GM19043 (cell line): Measurements from ENCODE around the gene ZNF185.

Source experiments
- ATAC-seq: cut with Tn5 transposase; IDR thresholded peaks from one replicate; pipeline ENCODE4 v1.9.1; 2021; ENCODE audit warnings: low read depth; ENCODE audit not compliant: unreplicated experiment

ZNF185 gene

DNA sequence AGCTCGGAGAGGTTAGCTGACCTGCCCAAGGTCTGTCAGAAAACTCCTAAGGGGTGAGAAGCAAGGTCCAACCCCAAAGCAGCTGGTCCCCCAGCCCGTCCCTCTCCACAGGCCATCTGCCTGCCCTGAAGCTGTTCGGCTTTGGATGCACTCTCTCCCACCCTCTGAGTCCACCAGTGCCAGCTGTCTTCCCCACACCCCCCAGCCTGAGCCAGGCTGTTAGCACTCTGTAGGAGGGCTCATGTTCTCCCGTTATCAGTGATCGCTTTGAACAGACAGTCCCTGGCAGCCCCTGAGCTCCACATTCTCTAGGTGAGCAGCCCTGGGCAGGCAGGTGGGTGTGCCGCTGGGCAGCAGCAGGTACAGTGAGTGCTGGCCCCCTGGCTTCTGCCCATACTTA lies 16.0 kb downstream of the ZNF185 start:
- no peak for ATAC-seq

DNA sequence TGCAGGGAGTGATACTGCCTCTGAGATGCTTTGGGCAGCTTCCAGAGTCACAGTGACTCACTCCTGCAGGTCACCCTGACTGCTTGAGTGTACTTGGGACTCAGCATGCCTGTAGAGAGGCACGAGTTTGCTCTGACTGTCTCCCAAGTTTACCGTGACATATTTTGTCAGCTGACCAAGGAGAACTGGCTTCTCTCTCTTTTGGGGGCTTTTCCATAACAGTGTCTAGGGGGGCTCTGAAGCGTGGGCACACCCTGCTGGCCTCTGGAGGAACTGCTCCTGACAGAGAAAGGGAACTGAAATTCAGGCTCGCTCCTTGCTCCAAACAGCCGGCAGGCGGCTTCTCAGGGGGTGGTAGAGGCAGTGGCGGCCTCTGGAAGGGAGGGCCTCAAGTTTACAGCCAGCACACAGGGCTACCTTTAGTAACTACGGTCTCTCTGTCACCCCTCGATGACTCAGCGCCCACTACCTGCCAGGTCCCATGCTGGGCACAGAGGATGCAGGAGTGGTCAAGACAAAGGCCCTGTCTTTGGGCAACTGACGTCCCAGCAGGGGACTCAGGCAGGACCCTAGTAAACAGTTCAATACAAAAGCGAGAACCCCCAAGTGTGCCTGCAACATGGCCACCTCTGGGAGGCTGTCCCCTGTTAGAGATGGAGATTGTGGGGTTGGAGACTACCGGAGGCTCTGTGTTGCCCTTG lies 17.8 kb downstream of the ZNF185 start:
- peak; percentile 86 for ATAC-seq

- ATAC-seq, result no peak
Measured at GRCh38 chrX:152917656-152918579, 20.1 kb downstream of the ZNF185 start.

- ATAC-seq, result no peak
Measured at GRCh38 chrX:152918707-152919106, 20.8 kb downstream of the ZNF185 start.

DNA sequence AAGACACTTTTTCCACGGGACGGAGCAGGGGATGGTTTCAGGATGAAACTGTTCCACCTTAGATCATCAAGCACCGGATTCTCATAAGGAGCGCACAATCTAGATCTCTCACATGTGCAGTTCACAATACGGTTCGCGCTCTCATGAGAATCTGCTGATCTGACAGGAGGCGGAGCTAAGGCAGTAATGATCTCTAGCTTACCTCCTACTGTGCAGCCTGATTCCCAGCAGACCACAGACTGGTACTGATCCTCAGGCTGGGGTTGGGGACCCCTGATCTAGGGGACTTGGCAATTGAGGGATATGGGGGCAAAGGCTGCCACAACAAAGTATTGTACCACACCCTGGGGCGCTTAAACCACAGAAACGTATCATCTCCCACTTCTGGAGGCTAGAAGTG lies 25.7 kb downstream of the ZNF185 start:
- ATAC-seq, result no peak

DNA sequence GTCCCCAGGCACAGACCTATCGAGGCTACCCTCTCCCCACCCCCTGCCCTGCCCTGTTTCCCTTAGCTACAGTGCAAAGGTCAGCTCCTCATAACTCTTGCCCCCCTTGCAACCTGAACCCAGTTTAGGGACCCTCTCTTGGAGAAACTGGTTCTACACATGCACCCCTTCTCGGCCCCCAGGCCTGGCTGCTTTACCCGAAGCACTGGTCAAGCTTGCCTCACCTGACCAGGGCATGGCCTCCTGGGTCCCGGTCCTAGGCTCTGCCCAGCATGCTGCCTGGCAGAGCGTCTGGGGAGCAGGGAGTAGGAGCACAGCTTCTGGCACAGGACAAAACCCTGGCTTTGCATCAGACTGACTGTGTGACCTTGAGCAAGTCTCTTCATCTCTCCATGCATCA lies 28.0 kb downstream of the ZNF185 start:
- ATAC-seq, result no peak

GRCh38 chrX:152926279-152926678 lies 28.4 kb downstream of the ZNF185 start:
- ATAC-seq, result peak; percentile 90

- ATAC-seq, result no peak
Measured at GRCh38 chrX:152926923-152927322, 29.1 kb downstream of the ZNF185 start.

GRCh38 chrX:152927858-152928760 lies 30.2 kb downstream of the ZNF185 start:
- no peak for ATAC-seq

- no peak for ATAC-seq
Measured at GRCh38 chrX:152928761-152929400, 31.0 kb downstream of the ZNF185 start.

DNA sequence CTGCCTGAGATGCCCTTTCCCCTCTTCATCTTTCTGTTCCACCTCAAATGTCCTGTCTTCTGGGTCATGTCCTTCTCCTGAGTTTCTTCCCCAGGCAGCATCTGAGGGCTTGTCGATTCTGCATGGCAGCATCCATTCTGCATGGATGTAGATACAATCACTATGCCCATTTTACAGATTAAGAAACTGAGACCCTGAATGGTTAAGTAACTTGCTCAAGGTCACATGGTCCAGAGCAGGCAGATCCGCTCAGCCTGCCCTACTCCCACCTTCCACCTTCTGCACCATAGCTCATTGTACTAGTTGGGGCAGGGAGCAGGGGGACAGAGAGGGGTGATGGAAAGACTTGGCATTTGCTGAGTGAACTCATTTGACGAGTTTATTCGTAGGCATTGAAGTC lies 32.0 kb downstream of the ZNF185 start:
- no peak for ATAC-seq

GRCh38 chrX:152930516-152930915 lies 32.6 kb downstream of the ZNF185 start:
- ATAC-seq, result no peak

DNA sequence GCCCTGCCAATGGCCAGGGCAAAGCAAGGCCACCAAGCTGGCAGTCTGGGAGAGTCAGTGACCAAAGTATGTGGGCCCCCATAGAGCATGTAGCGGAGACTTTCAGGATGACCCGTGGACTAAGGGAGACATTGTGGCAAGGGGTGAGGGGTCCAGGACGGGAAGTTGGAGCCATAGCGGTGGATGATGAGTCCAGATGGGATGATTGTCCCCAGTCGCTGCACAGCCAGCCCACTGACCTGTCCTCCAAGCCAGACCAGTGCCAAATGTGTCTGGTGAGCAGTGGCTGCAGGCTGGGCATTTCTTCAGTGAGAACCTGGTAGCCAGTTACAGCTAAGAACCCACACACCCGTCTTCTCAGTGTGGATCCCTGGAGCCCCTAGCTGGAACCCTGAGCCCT lies 34.3 kb downstream of the ZNF185 start:
- ATAC-seq, result no peak

GRCh38 chrX:152932598-152933175 lies 34.8 kb downstream of the ZNF185 start:
- ATAC-seq, result no peak

GRCh38 chrX:152936306-152936705 lies 38.4 kb downstream of the ZNF185 start:
- ATAC-seq, result no peak

- no peak for ATAC-seq
Measured at GRCh38 chrX:152937236-152937635, 39.4 kb downstream of the ZNF185 start.

DNA sequence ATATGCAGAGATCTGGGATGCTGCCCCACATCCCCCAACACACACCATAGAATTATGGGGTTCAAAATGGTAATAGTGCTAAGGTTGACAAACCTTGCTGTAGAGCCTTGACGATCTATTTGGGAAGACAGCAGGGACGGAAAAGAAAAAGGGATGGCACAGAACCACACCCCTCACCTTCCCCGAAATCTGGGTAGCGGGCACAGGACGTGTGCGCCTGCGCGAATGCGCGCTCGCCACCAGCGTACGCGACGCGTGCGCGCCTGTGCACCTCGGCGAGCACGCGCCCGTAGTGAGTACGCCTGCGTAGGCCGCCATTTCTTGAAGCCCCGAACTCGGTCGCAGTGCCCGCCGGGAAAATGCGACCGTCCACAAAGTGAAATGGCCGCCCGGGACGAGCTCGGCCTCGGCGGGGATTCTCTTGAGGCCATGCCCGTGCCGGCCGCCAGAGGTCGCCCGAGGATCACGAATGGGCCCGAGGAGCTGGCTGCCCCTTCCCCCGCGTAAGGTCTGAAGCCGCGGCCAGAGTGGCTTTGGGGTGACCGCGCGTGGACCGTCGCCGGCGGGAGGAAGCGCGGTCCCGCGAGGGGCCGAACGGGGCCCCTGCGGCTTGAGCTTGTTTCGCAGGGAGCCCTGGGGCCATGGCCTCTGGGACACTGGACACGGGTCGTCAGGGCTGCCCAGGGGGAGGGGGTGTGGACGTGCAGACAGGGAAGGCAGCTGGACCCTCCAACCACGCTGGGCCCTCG lies 43.6 kb downstream of the ZNF185 start:
- ATAC-seq, result peak; percentile 90

DNA sequence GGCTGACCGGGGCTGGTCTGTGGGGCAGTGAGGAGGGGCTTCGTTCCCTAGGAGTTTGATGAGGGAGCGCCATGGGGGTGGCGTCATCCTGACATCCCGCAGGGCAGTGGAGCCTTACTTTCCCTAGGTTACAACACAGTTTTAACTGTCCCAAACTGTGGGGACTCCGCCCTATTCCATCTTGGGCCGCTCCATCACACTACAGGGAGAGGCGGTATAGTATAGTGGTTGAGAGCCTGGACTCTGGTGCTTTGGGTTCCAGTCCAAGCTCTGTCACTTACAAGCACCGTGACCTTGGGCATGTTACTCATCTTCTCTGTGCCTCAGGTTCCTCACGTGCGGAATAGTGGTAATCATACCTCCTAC lies 44.2 kb downstream of the ZNF185 start:
- no peak for ATAC-seq

GRCh38 chrX:152943826-152944225 lies 46.0 kb downstream of the ZNF185 start:
- no peak for ATAC-seq
